HG03280 (cell line): ENCODE data around the gene SSBP3.

Experiments used
- ATAC-seq: cut with Tn5 transposase; IDR thresholded peaks from one replicate; pipeline ENCODE4 v1.9.1; 2021; ENCODE audit warnings: mild to moderate bottlenecking, moderate library complexity; ENCODE audit not compliant: unreplicated experiment

Gene SSBP3

DNA sequence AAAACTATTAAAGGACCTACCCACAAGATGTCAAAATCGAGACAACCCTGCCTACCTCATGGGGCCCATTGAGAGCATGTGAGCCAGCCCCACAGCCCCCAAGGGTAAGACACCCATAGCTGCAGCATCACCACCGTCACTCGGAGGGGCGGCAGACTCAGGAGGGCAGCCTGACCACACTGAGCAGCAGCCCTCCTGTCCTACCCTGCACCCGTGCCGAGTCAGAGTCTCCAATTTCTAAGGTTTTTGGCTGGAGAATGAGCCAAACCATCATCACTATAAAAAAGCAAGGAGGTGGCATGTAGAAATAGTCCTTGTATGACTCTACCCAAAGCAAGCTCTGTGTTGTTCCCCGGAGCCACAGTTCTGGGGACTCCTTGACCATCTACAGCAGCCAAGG, 94.7 kb downstream of the SSBP3 start:
- ATAC-seq = no peak

- no peak for ATAC-seq
Measured at GRCh38 chr1:54310439-54311328, 95.5 kb downstream of the SSBP3 start.

DNA sequence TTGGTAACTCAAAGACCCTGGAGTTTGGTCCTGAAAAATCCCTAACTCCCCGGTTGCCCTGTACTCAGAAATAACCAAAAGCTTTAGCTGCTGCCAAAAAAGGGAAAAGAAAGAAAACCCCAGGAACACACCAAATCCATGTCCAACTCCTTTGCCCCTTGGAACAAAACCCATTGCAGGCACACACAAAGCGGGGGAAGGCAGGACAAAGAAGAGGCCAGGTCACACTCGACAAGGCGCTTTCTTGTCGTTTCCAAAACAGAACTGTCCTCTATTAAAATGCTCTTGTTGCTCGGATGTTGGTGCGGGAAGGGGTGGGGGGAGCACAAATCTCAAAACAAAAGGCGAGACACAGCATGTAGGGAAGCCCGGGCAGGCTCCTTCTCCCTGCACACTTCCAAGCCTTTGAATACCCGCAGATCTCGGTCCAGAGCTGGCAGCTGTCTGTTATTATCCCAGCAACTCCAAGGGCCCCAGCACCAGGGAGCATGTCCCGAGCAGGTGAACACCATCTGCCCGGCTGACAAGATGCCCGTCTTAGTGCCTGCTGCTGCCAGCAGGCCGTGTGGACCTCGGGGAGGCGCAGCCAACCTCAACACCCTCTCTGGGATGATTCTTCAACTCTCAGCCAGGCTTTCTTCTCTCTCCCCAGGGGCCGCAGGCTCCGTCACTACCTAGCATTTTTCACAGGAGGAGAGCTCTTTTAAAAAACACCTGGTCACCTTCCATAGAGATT, 96.4 kb downstream of the SSBP3 start:
- no peak for ATAC-seq

GRCh38 chr1:54307305-54307704, 98.9 kb downstream of the SSBP3 start:
- ATAC-seq = no peak

GRCh38 chr1:54305906-54306514, 100.2 kb downstream of the SSBP3 start:
- ATAC-seq = no peak

DNA sequence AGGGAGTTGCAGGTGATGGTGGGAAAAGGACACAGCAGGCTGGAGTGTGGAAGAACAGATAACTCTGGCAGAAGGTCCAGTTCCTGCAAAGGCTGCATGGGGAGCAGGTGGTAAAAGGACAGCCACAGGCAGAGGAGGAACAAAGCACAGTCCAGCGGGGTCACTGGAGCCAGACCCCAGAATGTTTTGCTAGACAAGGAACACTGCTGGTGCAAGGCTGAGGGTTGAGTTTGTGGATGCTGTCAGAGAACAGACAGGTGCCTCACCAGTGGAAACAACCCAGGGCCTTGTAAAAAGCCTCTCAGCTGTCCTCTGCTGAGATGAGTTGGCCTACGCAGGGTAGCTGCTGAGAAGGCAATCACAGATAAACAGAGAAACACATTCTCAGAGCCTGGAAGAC, 101.7 kb downstream of the SSBP3 start:
- ATAC-seq = no peak

DNA sequence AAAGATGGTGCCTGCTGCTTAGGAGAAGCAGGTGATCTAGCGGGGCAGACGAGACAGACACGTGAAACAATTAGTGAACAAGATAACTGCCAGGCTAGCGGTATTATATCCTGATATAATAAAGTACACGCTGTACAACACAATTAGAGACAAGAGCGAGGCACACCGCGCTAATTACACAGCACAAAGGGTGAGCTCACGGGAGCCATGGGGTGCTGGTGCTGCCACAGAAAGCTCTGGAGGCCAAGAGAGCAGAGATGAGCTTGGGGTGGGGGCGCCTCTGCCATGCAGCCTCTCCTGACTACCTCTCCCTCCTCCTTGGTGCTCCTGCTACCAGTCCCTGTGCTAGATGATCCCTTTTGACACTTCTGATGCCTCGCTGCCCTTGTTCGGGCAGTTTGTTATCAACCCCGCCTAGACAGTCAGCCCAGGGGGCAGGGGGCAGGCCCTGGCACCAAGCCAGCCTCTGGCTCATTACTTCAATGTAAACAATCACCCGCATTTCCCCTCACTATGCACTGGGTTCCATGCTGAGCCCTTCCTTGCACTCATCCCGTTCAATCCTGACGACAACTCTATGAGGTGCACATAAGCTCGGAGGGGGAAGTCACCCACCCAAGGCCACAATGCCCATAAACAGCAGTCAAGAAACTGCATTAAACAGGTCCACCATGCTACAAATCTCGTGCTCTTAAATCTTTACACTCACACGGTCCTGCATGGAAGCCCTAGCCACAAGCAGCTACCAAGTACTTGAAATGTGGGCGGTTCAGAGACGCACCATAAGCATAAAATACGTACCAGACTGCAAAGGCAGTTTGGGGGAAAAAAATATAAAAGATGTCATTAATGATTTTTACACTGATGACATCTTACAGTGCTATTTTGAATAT, 103.0 kb downstream of the SSBP3 start:
- no peak for ATAC-seq

- no peak for ATAC-seq
Measured at GRCh38 chr1:54302549-54302948, 103.6 kb downstream of the SSBP3 start.

DNA sequence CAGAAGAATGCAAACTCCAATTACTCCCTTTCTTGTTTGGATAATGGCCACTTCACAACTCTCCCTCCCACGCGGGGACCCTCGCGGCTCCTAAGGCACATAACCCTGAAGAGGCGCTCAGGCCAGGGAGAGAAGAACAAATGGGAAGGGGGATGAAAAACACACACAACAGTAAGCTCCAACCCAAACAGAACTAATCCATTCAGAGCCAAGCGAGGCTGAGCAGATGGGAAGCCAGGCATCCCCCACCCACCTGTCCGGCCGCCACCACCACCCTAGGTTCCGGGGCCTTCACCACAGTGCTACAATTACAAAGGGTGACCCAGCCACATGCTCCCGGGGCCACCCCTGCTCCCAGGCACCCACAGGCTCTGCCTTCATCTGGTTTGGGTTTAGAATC, 104.7 kb downstream of the SSBP3 start:
- no peak for ATAC-seq

- no peak for ATAC-seq
Measured at GRCh38 chr1:54300401-54300800, 105.8 kb downstream of the SSBP3 start.

DNA sequence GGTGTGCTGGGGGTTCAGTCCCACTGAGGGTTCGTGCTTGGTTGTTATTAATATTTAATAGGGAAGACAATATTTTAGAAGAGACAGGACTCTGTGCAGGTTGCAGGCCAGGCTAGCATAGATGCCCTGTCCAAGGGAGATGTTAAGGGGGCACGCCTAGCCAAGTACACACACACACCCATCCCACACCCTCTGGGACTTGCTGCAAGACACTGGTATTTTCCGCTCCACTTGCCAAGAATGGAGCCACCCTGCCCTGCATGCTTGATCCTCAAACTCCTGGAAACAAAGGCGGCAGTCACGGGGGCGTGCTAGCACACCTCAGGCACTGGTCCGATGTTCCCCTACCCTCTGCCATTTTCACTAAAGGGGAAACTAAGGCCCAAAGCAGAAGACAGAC, 107.2 kb downstream of the SSBP3 start:
- no peak for ATAC-seq

GRCh38 chr1:54298284-54299033, 107.7 kb downstream of the SSBP3 start:
- no peak for ATAC-seq

GRCh38 chr1:54297596-54298283, 108.5 kb downstream of the SSBP3 start:
- ATAC-seq = no peak

DNA sequence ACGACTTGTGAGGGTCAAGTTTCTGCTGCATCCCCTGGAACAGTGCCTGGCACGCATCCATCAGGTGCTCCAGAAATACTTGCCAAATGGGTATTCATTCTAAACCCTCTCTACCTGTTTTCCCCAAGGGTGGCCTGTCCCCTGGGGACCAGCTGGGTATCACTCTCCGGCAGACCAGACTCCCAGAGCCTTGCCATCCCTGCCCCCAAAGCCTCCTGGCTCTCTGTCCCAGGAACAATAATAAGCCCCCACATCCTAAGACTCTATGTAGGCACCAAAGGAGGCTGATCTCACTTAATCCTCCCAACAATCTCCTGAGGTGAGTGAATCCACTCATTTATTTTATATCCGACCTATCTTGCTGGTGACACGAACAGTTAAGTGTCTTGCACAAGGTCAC, 109.5 kb downstream of the SSBP3 start:
- ATAC-seq = no peak

DNA sequence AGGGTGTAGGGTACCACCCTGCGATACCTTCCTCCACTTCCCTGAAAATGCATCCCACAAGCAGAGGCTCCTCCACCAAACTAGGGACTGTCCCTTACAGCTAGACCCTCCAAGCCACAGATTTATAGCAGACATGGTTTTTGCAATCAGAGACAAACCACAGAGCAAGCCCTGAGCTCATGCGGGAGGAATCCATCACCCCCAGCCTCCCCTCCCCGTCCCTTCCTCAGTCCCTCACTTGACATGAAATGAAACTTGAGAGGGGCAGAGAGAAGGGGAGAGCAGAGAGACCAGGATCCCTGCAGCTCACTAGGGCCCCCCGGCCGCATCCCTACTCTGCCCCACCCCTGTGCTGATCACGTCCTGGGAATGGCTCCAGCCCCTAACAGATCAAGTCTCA, 111.3 kb downstream of the SSBP3 start:
- ATAC-seq = no peak

- no peak for ATAC-seq
Measured at GRCh38 chr1:54292002-54292911, 113.9 kb downstream of the SSBP3 start.

DNA sequence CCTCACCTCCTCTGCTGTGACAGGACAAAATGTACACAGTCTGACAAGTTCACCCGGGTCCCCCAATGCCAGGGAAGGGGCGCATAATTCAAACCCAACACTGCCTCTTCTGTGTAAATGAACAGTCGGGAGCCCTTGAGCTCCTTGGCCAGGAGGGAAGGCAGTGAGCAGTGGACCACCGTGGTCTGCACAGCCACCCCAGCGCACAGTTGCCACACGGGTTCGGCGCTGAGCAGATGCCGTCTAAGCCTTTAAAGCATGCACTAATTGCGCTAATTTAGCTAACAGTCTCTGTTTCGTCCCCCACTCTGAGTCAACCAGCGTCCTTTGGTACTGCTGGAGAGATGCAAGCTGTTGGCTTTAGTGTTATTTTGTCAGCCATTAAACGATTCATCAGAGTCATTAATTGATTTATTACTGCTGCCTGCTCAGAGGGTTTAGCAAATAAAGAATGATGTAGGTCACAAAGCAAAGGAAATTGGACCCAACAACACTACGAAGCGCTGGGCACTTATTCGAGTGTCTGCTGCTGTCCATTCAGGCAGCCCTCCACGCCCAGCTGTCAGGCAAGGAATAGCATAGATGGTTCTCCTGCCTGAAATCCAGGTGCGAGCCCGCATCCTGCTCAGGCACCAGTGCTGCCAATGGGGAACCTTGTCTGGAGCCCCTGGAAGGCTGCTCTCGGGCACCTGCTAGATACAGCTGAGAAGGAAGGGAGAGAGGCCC, 114.8 kb downstream of the SSBP3 start:
- ATAC-seq = no peak
